IPS-20b (cell line): ENCODE measurements around the gene GABBR1.

ENCODE experiments used
- H3K27ac ChIP-seq: one replicate; pipeline ENCODE4 v1.5.1; 2013; ENCODE audit warnings: low read length
- H3K27me3 ChIP-seq: 2 replicates; pipeline ENCODE4 v1.6.1; 2013; ENCODE audit warnings: mild to moderate bottlenecking, low read length, inconsistent platforms; ENCODE audit not compliant: insufficient read depth
- H3K36me3 ChIP-seq: 2 replicates; pipeline ENCODE4 v1.6.1; 2013; ENCODE audit warnings: low read depth, mild to moderate bottlenecking, inconsistent platforms, low read length, moderate library complexity; ENCODE audit not compliant: insufficient read depth
- H3K4me1 ChIP-seq: 2 replicates; pipeline ENCODE4 v1.6.1; 2013; ENCODE audit warnings: mild to moderate bottlenecking, control low read depth, inconsistent platforms, low read length, moderate library complexity; ENCODE audit not compliant: insufficient read depth
- H3K4me3 ChIP-seq: 2 replicates; pipeline ENCODE4 v1.5.1; 2013; ENCODE audit warnings: mild to moderate bottlenecking, low read length, inconsistent platforms
- H3K9ac ChIP-seq: 2 replicates; pipeline ENCODE4 v1.6.1; 2013; ENCODE audit warnings: low read depth, mild to moderate bottlenecking, inconsistent platforms, low read length, moderate library complexity
- H3K9me3 ChIP-seq: 2 replicates; pipeline ENCODE4 v1.6.1; 2013; ENCODE audit warnings: mild to moderate bottlenecking, low read depth, low read length, inconsistent platforms; ENCODE audit not compliant: insufficient read depth

The GABBR1 gene

DNA sequence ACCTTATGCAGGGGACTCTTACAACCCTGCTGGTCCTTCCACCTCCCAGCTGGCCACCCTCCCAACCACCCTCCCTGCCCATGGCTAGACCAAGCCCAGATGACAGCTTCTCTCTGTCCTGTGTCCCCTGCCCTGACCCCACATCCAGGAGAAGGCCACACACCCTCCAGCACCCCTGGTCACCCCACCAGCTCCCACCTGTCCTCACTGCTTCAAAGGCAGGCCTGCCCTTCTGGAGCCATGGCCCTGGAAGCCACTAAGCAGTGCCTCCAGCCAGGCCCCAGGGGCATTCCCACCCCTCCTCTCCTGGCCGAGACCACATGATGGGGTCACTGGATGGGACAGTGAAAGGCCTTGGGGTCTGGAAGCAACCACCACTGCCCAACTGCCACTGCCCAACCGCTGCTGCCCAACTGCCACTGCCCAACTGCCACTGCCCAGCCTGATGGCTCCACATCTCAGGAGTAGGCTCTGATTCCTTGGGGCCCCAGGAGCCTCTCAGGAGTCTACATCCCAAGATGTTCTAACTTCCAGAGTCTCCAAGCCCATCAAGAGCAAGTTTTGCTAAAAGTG, 103.9 kb downstream of the GABBR1 start:
- no peak overlapping the region for H3K9ac ChIP-seq
- H3K4me1 ChIP-seq: peaks cover 11% of the 10 kb centered on the region
- H3K27ac ChIP-seq: no peak overlapping the region
- no peak overlapping the region for H3K4me3 ChIP-seq
- no peaks in the 10 kb centered on the region for H3K36me3 ChIP-seq
- H3K27me3 ChIP-seq: no peaks in the 10 kb centered on the region
- no peaks in the 10 kb centered on the region for H3K9me3 ChIP-seq

DNA sequence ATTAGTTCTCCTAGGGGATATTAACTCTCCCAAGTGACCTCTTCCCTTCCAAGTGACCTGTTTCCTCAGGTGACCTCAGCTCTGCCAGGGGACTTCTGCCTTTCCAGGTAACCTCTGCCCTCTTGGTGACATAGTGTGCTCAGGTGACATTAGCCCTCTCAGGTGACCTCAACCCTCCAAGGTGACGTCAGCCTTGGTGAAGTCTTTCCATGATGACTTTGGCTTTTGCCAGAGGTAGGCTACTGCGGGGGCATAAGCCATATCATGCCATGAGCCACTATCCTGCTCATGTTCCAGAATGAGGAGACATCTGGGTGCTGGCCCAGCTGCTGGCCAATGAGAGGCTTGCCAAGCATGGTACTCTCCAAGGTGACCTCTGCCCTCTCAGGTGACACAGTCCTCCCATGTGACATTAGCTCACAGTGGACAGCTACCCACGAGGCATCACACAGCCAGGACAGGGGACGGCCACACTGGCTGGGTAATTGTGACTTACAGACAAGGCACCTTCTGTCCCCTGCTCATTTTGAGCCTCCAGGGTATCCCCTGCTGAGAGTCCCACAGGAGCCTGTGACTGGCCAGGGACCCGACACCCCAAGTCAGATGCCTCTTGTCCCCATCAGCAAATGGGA, 104.6 kb downstream of the GABBR1 start:
- peaks cover 3% of the 10 kb centered on the region for H3K9me3 ChIP-seq
- H3K36me3 ChIP-seq: no peaks in the 10 kb centered on the region
- no peak overlapping the region for H3K9ac ChIP-seq
- H3K4me1 ChIP-seq: peaks cover 11% of the 10 kb centered on the region
- H3K27ac ChIP-seq: no peak overlapping the region
- H3K27me3 ChIP-seq: no peaks in the 10 kb centered on the region
- no peak overlapping the region for H3K4me3 ChIP-seq

DNA sequence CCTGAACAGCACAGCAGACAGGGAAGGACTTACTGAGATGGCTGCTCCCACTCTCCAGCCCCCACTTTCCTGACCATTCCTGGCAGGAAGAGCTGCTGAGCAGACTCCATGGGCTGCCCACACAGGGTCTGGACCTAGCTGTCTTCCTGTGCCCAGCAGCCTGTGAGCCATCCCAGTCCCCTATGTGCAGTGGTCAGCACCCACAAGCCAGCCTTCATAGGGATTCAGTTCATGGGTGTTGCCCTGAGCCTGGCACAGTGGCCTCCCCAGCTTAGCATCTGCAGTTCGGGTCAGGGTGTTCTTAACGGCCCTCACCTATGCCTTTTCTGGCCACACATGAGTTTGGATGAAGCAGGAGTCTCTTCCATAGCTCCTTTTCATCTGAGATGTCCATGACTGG, 105.4 kb downstream of the GABBR1 start:
- H3K36me3 ChIP-seq: no peaks in the 10 kb centered on the region
- no peaks in the 10 kb centered on the region for H3K27me3 ChIP-seq
- H3K4me3 ChIP-seq: no peak overlapping the region
- H3K4me1 ChIP-seq: peaks cover 11% of the 10 kb centered on the region
- H3K9ac ChIP-seq: no peak overlapping the region
- peaks cover 8% of the 10 kb centered on the region for H3K9me3 ChIP-seq
- H3K27ac ChIP-seq: no peak overlapping the region

DNA sequence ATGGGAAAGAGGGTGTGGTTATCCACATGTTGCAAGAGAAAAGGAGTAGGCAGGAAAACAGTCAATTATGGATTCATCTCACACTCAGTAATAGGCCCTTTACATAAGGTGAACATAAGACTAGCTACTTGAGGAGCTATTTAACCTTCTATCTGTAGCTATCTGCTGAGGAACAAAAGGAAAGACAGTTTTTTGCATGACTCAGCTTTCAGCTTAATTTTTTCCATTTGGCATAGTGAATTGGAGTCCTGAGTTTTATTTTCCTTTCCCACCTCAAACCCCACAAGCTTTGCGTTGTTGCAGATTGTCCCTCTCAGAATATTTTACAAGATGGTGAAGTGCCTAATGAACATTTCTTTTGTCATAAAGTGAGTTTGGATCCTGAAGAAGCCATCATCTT, 105.9 kb downstream of the GABBR1 start:
- peaks cover 12% of the 10 kb centered on the region for H3K9me3 ChIP-seq
- no peak overlapping the region for H3K27ac ChIP-seq
- no peaks in the 10 kb centered on the region for H3K36me3 ChIP-seq
- H3K9ac ChIP-seq: no peak overlapping the region
- H3K4me1 ChIP-seq: peaks cover 11% of the 10 kb centered on the region
- H3K27me3 ChIP-seq: no peaks in the 10 kb centered on the region
- H3K4me3 ChIP-seq: no peak overlapping the region

DNA sequence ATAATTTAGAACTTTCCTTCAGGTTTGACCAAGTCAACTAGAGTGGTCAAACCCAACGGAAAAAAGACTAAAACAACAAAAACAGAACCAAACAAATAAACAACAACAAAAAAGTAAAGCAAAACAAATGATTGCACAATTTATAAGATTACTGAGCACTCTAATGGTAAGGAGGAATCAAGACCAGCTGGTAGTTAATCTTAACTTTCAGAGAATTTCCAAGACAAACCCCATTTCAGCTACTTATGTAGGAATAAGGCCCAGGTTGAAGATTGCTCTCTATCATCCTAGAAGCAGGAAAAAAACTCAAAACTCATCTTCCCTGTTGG, 107.7 kb downstream of the GABBR1 start:
- H3K27ac ChIP-seq: no peak overlapping the region
- peaks cover 16% of the 10 kb centered on the region for H3K9me3 ChIP-seq
- peaks cover 11% of the 10 kb centered on the region for H3K4me1 ChIP-seq
- no peaks in the 10 kb centered on the region for H3K36me3 ChIP-seq
- 0 out of 2 replicates have a peak overlapping the region, but pooled peaks have one; percentile 10 for H3K4me3 ChIP-seq
- no peaks in the 10 kb centered on the region for H3K27me3 ChIP-seq
- no peak overlapping the region for H3K9ac ChIP-seq

DNA sequence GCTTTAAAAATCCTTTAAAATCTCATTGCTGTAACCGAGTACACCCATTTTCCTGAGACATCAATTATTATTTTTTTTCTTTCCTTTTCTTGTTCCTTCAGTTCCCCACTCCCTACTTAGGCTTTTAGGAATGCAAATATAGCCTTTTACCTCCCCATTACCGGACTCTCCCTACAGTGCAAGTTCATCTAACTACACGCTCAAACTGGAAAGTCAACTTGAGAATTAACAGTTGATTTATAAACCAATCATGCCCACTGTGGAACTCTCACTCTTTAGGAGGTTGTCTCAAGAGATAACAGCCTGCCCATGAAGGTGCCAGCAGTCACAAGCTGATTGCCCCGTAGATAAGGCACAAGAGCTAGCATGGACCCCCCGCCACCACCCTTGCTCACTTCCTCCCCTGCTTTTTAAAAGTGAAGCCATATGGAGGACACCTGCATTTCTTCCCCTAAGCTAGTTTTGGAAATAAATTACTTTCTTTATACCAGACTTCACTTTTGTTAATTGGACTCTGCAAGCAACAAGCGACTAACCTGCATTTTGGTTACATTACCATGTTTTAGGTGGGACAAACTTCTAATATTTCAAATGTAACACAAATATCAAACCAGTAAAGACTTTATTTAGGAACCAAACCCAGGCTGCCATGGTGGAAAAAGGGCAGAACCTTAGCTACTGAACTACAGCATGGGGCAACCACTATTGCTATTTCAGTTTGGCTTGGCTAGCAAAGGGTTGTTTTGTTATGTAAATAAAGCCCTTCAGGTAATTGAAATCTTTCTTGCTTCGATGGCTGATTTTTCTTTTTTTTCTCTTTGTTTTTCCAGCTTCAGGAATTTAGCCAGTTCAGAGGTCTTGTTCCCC, 108.3 kb downstream of the GABBR1 start:
- 0 out of 2 replicates have a peak overlapping the region, but pooled peaks have one; percentile 10 for H3K4me3 ChIP-seq
- peaks cover 11% of the 10 kb centered on the region for H3K4me1 ChIP-seq
- H3K27me3 ChIP-seq: no peaks in the 10 kb centered on the region
- H3K36me3 ChIP-seq: no peaks in the 10 kb centered on the region
- no peak overlapping the region for H3K9ac ChIP-seq
- peaks cover 16% of the 10 kb centered on the region for H3K9me3 ChIP-seq
- H3K27ac ChIP-seq: peak overlapping the region; percentile 17

DNA sequence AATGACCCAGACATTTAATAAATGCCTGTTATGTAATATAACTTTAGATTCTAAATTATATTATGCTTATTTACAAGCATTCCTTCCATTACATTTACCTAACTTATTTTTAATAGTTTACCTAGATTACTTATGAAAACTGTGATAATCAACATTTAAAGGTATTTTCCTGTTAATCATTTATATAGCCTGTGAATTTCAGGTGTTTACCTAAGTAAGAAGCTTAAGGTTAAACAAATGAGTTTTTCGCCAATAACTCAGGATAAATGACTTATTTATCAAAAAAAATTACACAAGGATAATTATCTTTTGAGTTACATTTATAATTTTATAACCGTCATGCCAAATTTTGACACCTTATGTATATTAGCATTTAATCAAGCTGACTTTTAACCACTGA, 108.9 kb downstream of the GABBR1 start:
- Histone ChIP-seq H3K9me3 (peaks cover 16% of the 10 kb centered on the region), H3K27me3 (no peaks in the 10 kb centered on the region), H3K27ac (no peak overlapping the region), H3K4me3 (no peak overlapping the region), H3K9ac (no peak overlapping the region), H3K4me1 (peaks cover 11% of the 10 kb centered on the region), H3K36me3 (no peaks in the 10 kb centered on the region)

DNA sequence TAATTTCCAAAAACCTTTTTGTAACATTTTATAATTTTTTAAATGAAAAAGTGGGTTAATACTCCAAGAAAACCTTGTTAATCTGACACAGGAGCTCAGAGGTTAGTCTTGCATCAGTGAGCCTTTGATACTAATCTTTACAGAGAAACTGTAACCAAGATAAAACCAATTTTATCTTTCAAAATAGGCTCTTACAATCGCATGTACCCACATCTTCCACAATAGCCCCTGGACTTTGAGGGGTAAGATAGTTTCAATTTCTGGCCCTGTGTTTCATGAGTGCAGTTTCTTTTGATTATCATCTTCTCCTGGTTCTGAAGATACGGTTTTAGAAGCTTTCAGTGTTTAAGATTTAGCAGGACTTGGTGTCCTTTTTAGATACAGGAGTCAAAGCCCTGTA, 110.8 kb downstream of the GABBR1 start:
- H3K27ac ChIP-seq: no peak overlapping the region
- H3K9me3 ChIP-seq: peaks cover 16% of the 10 kb centered on the region
- H3K4me1 ChIP-seq: peaks cover 11% of the 10 kb centered on the region
- no peaks in the 10 kb centered on the region for H3K27me3 ChIP-seq
- no peak overlapping the region for H3K9ac ChIP-seq
- no peak overlapping the region for H3K4me3 ChIP-seq
- H3K36me3 ChIP-seq: no peaks in the 10 kb centered on the region

DNA sequence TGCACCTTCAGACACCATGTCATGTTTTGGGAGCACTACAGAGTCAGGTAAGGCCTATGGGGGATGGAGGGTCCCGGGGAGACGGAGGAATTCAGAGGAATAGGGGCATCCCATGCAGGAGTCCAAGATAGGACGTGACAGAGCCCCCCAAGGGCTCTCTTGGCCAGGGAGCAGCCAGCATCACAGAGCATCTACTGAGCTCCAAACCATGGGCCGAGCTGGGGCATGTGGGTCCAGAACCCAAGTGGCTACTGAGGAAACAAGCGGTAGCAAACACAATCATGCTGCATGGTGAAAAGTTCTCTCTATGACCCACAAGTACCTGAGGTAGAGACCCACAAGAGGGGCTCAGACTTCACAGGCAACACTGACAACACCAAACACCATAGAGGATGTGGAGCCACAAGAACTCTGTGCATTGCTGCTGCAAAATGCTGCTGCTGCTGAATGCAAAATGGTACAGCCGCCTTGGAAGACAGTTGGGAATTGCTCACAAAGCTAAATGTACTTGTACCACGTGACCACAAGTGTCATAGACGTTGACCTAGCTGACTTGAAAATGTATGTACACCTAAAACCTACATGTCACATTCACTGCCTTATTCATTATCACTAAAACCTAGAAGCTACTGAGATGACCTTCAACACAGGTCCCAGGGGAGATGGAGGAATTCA, 111.8 kb downstream of the GABBR1 start:
- Histone ChIP-seq H3K27ac (no peak overlapping the region), H3K36me3 (no peaks in the 10 kb centered on the region), H3K9ac (no peak overlapping the region), H3K9me3 (peaks cover 16% of the 10 kb centered on the region), H3K27me3 (no peaks in the 10 kb centered on the region), H3K4me1 (peaks cover 11% of the 10 kb centered on the region), H3K4me3 (no peak overlapping the region)

DNA sequence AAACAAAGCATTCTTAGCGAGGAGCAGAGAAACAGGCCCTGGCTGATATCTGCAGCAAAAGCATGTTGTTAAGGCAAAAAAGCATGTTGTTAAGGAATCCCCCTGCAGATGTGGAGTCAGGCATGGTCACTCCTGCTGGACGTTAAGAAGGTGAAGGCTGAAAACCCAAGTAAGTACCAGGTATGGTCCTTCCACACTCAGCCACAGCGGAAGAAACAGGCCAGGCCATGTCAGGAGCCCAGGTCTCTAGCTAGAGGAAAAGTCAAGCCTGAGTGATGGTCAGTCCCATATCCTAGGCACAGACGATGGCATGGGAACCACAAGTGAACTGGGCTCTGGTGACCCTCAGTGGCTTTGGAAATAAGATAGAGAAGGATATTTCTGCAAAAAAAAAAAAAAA, 112.8 kb downstream of the GABBR1 start:
- Histone ChIP-seq H3K4me1 (peaks cover 8% of the 10 kb centered on the region; the same call in 1 of the 2 replicates), H3K4me3 (no peak overlapping the region), H3K36me3 (no peaks in the 10 kb centered on the region), H3K27me3 (no peaks in the 10 kb centered on the region), H3K27ac (no peak overlapping the region), H3K9ac (no peak overlapping the region), H3K9me3 (peaks cover 16% of the 10 kb centered on the region)

DNA sequence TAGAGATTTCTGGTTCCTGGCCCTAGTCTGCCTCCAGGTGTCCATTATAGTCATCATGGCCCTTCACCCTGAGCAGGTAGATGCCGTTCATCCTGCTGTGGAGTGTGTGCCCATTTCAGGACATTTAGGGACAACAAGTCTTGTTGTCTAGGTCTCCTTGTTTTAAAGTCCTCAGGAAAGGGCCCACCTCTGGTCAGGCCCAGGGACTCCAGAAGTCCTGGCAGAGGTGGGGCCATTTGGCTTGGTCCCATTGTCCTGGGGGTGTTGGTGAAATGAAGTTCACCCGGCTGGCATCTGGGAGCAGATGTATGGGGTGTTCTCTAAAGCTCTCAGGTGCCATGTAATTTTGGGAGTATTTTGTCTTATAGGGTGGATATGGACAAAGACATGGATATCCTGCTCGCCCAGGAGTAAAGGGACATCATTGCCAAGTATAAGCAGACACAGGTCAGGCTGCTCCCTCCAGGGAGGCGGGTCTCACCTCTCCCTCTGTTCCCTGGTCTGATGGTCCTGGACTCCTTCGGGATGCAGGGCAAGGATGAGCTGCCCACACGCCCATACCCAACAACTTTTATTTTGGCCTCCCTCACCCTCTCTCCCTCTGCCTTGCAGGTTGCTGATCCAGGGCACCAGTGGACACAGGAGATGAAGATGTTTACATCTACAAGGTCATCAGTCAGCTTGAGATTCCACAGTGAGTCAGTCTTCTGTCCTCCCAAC, 113.5 kb downstream of the GABBR1 start:
- no peaks in the 10 kb centered on the region for H3K27me3 ChIP-seq
- H3K36me3 ChIP-seq: no peaks in the 10 kb centered on the region
- H3K4me1 ChIP-seq: peaks cover 2% of the 10 kb centered on the region; the same call in 1 of the 2 replicates
- peaks cover 16% of the 10 kb centered on the region for H3K9me3 ChIP-seq
- no peak overlapping the region for H3K4me3 ChIP-seq
- no peak overlapping the region for H3K27ac ChIP-seq
- no peak overlapping the region for H3K9ac ChIP-seq
